HUES48 (cell line): ENCODE measurements around the gene ZMYND8.

Source experiments
- H3K27ac ChIP-seq: one replicate; pipeline ENCODE4 v1.7.0; 2013; ENCODE audit warnings: low read depth, low read length, inconsistent platforms
- H3K27me3 ChIP-seq: 2 replicates; pipeline ENCODE4 v1.6.1; 2013; ENCODE audit warnings: mild to moderate bottlenecking, low read length; ENCODE audit not compliant: control insufficient read depth, insufficient read depth
- H3K36me3 ChIP-seq: 2 replicates; pipeline ENCODE4 v1.6.1; 2013; ENCODE audit warnings: low read length; ENCODE audit not compliant: control insufficient read depth, insufficient read depth
- H3K4me1 ChIP-seq: 2 replicates; pipeline ENCODE4 v1.6.1; 2013; ENCODE audit warnings: mild to moderate bottlenecking, low read length; ENCODE audit not compliant: control insufficient read depth, insufficient read depth
- H3K4me3 ChIP-seq: 2 replicates; pipeline ENCODE4 v1.5.1; 2013; ENCODE audit warnings: mild to moderate bottlenecking, low read depth, low read length
- H3K9ac ChIP-seq: 2 replicates; pipeline ENCODE4 v1.6.1; 2013; ENCODE audit warnings: mild to moderate bottlenecking, low read depth, low read length, moderate library complexity
- H3K9me3 ChIP-seq: 2 replicates; pipeline ENCODE4 v1.6.1; 2013; ENCODE audit warnings: low read length; ENCODE audit not compliant: control insufficient read depth, insufficient read depth

The ZMYND8 gene

GRCh38 chr20:47227576-47227975 is 128.9 kb downstream of the ZMYND8 start:
- Histone ChIP-seq H3K27ac (no peak overlapping the region), H3K9ac (no peak overlapping the region), H3K27me3 (no peaks in the 10 kb centered on the region), H3K36me3 (peaks cover 91% of the 10 kb centered on the region), H3K4me1 (peaks cover 13% of the 10 kb centered on the region; the same call in 1 of the 2 replicates), H3K4me3 (no peak overlapping the region), H3K9me3 (no peaks in the 10 kb centered on the region)

- no peak overlapping the region for H3K9ac ChIP-seq
- peaks cover 93% of the 10 kb centered on the region for H3K36me3 ChIP-seq
- no peaks in the 10 kb centered on the region for H3K9me3 ChIP-seq
- H3K27me3 ChIP-seq: no peaks in the 10 kb centered on the region
- H3K4me3 ChIP-seq: no peak overlapping the region
- H3K27ac ChIP-seq: no peak overlapping the region
- H3K4me1 ChIP-seq: peaks cover 12% of the 10 kb centered on the region; the same call in 1 of the 2 replicates
These were observed 129.4 kb downstream of the ZMYND8 start for GRCh38 chr20:47227119-47227518.

- peaks cover 94% of the 10 kb centered on the region for H3K36me3 ChIP-seq
- no peaks in the 10 kb centered on the region for H3K27me3 ChIP-seq
- H3K4me1 ChIP-seq: no peaks in the 10 kb centered on the region
These were observed 131.0 kb downstream of the ZMYND8 start for GRCh38 chr20:47225458-47225857.

GRCh38 chr20:47224857-47225256 is 131.6 kb downstream of the ZMYND8 start:
- no peaks in the 10 kb centered on the region for H3K4me1 ChIP-seq
- H3K9me3 ChIP-seq: no peaks in the 10 kb centered on the region
- H3K27me3 ChIP-seq: no peaks in the 10 kb centered on the region
- no peak overlapping the region for H3K4me3 ChIP-seq
- no peak overlapping the region for H3K27ac ChIP-seq
- H3K9ac ChIP-seq: no peak overlapping the region
- H3K36me3 ChIP-seq: peaks cover 94% of the 10 kb centered on the region

More at GRCh38 chr20:47225458-47225857, 131.0 kb downstream of the ZMYND8 start:
- H3K9me3 ChIP-seq: no peaks in the 10 kb centered on the region
- no peak overlapping the region for H3K27ac ChIP-seq
- no peak overlapping the region for H3K4me3 ChIP-seq
- H3K9ac ChIP-seq: no peak overlapping the region

- peaks cover 94% of the 10 kb centered on the region for H3K36me3 ChIP-seq
These were observed 132.2 kb downstream of the ZMYND8 start for GRCh38 chr20:47224300-47224791.

GRCh38 chr20:47223896-47224295 is 132.6 kb downstream of the ZMYND8 start:
- H3K27ac ChIP-seq: no peak overlapping the region
- no peaks in the 10 kb centered on the region for H3K27me3 ChIP-seq
- no peaks in the 10 kb centered on the region for H3K9me3 ChIP-seq
- peaks cover 90% of the 10 kb centered on the region for H3K36me3 ChIP-seq
- no peaks in the 10 kb centered on the region for H3K4me1 ChIP-seq
- no peak overlapping the region for H3K9ac ChIP-seq
- no peak overlapping the region for H3K4me3 ChIP-seq

More at GRCh38 chr20:47224300-47224791, 132.2 kb downstream of the ZMYND8 start:
- H3K9me3 ChIP-seq: no peaks in the 10 kb centered on the region
- no peaks in the 10 kb centered on the region for H3K27me3 ChIP-seq
- no peak overlapping the region for H3K9ac ChIP-seq
- H3K27ac ChIP-seq: no peak overlapping the region
- H3K4me1 ChIP-seq: no peaks in the 10 kb centered on the region
- H3K4me3 ChIP-seq: no peak overlapping the region

- Histone ChIP-seq H3K9me3 (no peaks in the 10 kb centered on the region), H3K9ac (no peak overlapping the region), H3K4me1 (no peaks in the 10 kb centered on the region), H3K4me3 (no peak overlapping the region), H3K36me3 (peaks cover 90% of the 10 kb centered on the region), H3K27me3 (no peaks in the 10 kb centered on the region), H3K27ac (no peak overlapping the region)
These were observed 133.9 kb downstream of the ZMYND8 start for GRCh38 chr20:47222468-47223119.

GRCh38 chr20:47221036-47221625 is 135.4 kb downstream of the ZMYND8 start:
- H3K27ac ChIP-seq: no peak overlapping the region
- no peaks in the 10 kb centered on the region for H3K4me1 ChIP-seq
- no peaks in the 10 kb centered on the region for H3K27me3 ChIP-seq
- H3K4me3 ChIP-seq: no peak overlapping the region
- H3K9me3 ChIP-seq: no peaks in the 10 kb centered on the region
- no peak overlapping the region for H3K9ac ChIP-seq
- peaks cover 88% of the 10 kb centered on the region for H3K36me3 ChIP-seq

- no peaks in the 10 kb centered on the region for H3K9me3 ChIP-seq
- H3K4me1 ChIP-seq: no peaks in the 10 kb centered on the region
- H3K27me3 ChIP-seq: no peaks in the 10 kb centered on the region
- no peak overlapping the region for H3K4me3 ChIP-seq
- peaks cover 91% of the 10 kb centered on the region for H3K36me3 ChIP-seq
- H3K9ac ChIP-seq: no peak overlapping the region
- no peak overlapping the region for H3K27ac ChIP-seq
These were observed 136.3 kb downstream of the ZMYND8 start for GRCh38 chr20:47220161-47220582.

GRCh38 chr20:47217482-47218446 is 138.7 kb downstream of the ZMYND8 start:
- Histone ChIP-seq H3K4me1 (no peaks in the 10 kb centered on the region), H3K27me3 (no peaks in the 10 kb centered on the region), H3K36me3 (peaks cover 92% of the 10 kb centered on the region), H3K27ac (no peak overlapping the region), H3K4me3 (no peak overlapping the region), H3K9me3 (no peaks in the 10 kb centered on the region), H3K9ac (no peak overlapping the region)
